Measurements from ENCODE around the gene TGFBI.

TGFBI gene

DNA sequence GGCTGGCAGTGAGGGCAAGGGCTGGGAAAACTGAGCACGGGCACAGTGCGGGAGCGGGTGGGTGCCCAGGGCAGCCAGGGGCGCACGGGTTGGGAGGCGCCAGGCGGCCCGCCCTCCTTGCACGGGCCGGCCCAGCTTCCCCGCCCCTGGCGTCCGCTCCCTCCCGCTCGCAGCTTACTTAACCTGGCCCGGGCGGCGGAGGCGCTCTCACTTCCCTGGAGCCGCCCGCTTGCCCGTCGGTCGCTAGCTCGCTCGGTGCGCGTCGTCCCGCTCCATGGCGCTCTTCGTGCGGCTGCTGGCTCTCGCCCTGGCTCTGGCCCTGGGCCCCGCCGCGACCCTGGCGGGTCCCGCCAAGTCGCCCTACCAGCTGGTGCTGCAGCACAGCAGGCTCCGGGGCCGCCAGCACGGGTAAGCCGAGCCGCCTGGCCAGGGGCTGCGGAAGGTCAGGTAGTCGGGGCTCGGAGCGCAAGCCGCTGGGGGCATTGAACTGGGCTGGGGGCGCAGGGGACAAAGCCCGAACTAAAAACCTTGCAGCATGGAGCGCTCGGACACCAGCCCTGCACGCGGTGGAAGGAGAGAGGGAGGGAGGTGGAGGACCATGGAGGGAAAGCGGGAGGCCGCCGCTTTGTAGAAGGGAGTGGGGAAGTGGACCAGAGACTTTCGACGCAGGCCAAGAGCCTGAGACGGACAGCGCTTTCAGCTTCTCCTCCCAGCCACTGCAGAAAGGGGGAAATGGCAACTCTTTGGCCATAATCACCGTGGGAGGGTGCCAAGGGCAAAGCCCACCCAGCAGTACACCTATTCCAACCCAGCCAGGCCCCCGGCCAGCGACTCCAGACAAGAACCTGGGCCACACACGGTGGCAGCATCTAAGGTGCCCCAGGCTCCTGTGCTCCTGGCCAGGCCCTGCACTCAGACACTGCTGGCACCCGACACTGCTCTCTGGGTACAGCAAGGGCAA is at the start of gene TGFBI:
TGFBI (plus strand) TSS at position 207 of the 961 bp plus-strand sequence; CDS start at position 275, 68 bp downstream.
- peak; percentile 25 for DNase-seq

DNA sequence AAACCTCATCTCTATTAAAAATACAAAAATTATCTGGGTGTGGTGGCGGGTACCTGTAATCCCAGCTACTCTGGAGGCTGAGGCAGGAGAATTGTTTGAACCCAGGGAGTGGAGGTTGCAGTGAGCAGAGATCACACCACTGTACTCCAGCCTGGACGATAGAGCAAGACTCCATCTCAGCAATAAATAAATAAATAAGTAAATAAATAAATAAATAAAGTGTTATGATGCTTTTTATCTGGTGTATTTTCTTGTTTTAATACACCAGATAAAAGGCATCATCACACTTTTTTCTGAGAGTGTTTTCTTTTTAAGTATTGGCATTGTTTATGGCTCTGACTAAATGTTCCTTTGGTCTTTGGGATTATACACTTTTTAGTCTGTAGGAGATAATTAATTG is 49.8 kb upstream of the TGFBI start:
- DNase-seq: no peak

DNA sequence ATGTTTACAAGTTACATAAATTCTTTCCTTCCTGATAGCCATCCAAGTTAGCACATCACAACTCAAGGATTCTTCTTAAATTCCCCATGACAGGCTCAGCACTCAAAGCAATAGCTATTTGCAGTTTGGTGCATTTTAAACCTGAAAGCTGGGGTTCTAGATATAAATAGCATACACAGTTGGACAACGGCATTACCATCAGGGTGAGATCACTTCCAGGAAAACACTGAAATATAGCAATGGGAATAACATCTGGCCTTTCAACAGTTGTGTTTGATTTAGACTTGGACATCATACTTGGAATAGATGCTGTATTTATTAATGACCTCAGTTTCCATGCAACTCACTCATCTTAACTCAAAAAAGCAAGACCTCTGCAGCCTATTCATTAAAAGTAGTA is 49.3 kb upstream of the TGFBI start:
- DNase-seq: no peak

DNA sequence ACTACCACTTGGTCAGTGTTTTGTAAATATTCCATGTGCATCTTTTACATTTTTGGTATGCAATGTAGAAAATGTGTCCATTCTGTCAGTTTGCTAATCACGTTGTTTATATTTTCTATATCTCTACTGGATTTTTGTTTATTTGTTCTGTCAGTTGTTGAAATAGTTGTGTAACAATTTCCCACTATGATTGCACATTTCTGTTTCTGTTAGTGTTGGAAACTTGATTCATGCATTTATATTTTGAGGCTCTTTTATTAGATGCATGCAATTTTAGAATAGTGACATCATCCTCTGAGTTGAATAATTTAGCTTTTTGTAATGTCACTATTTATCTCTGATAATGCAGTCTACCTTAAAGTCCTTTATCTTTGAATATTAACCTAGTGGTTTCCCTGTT is 48.2 kb upstream of the TGFBI start:
- no peak for DNase-seq

DNA sequence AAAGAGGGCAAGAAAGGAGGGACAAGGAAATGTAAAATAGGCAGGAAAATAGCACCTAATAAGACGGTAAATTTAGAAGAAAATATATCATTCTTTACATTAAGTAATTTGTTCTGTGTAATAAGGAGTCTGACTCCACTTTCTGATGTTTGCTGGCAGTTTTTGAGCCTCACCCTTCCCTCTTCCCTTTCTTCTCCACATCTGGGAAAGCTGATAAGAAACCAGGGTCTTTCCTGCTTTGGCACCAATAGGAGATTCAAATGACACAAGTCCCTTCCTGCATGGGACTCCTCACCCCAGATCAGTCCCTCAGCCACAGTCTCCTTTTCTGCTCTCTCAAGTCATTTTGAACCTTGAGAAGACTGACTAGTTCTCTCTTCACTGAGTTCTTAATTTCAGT is 42.8 kb upstream of the TGFBI start:
- no peak for DNase-seq

DNA sequence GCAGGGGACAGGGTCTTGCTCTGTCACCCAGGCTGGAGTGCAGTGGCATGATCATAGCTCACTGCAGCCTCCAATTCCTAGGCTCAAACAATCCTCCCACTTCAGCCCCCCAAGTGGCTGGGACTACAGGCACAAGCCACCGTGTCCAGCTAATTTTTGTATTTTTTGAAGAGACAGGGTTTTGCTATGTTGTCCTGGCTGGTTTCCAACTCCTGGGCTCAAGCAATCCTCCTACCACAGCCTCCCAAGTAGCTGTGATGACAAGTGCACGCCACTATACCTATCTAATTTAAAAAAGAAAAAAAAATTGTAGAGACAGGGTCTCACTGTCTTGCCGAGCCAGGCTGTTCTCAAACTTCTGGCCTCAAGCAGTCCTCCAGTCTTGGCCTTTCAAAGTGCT is 42.4 kb upstream of the TGFBI start:
- no peak for DNase-seq

DNA sequence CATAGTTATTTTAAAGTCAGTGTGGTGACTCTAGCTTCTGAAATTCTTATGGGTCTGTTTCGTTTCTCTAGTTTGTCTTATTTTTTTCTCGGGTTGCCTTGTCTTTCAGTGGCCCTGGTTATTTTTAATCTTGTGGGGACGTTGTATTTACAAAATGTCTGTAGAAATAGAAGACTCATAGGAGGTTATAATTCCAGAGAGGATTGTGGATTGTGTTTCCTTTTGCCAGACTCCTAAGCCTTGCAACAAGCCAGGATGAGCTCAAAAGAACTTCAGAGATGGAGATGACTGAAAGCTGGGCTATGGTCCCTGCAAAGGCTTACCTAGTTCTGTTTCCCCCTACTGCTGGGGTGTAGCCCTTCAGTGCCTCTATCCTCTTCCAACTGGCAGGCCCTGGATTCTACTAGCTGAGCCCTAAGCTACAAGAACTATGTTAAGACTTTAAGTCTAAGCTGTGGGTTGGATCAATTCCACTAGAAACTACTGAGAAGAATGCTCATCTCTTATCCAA is 41.8 kb upstream of the TGFBI start:
- DNase-seq: no peak

DNA sequence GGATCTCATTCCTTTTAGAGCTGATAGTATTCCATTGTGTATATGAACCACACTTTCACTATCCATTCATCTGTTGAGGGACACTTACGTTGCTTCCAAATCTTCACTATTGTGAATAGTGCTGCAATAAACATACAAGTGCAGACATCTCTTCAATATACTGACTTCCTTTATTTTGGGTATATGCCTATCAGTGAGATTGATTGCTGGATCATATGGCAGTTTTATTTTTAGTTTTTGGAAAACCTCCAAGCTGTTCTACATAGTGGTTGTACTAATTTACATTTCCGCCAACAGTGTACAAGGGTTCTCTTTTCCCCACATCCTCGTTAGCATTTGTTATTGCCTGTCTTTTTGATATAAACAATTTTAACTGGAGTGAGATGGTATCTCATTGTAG is 40.2 kb upstream of the TGFBI start:
- DNase-seq: no peak

DNA sequence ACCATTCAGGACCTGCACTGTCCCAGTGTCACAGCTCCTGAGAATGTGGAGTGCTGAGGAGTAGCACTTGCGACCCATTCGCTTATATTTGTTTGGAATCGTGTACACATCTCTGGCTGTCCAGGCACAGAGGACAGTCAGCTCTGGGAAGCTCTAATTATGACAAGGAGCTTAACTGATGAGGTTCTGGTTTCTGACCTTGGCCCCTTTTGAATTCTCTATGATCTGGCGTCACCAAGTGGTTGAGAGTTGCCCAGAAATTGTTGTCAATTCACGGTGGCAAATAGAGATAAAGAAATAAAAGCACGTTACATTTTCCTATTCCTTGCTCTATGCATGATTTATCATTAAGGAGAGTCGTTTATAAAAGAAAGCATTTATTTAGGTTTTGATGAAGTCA is 39.1 kb upstream of the TGFBI start:
- no peak for DNase-seq

DNA sequence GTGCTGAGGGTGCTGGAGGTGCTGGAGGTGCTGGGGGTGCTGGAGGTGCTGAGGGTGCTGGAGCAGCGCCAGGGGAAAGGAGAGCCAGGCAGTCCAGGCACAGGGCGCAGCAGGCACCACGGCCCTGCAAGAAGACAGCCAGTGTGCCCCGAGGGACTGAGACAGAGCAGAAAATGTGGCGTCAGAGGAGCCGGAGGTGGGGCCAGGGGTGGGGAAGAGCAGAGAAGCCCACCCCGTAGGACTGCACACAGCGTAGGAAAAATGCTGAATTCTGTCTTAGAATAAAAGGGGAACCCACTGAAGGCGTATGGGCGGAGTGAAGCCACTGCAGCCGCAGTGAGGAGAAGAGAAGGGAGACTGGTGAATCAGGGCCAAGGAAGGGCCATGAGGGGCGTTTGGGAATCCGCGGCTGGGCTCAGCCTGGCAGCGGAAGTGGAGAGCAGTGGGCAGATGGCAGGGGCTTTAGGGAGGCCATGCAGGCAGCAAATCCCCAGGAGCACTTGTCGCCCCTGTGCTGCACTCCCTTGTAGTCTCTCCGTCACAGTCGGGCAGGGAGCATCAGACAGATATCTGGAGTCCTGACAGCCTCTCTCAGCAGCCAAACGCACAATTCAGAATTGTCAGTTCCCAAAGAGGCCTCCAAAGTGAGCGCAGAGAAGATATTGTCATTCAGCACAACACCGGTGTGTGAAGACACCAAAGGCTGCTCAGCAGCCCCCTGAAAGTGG is 38.1 kb upstream of the TGFBI start:
- no peak for DNase-seq

DNA sequence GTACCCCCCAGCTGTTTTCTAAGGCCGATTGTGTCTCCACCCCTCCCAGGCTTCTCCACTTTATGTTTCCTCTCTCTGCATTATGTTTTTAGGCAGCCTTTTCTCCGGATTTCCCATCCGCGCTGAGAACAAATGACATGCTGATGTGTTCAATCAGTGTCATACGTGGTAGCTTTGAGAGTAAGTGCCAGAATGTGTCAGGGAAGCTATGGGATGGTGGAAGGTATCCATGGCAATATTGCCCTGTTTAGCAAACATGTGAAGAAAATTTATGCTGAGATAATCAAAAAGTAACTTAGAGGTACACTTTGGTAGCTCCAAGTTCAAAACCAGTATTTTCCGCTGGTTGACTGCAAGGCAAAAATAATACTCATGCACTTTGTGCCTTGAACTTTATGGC is 37.4 kb upstream of the TGFBI start:
- DNase-seq: no peak

DNA sequence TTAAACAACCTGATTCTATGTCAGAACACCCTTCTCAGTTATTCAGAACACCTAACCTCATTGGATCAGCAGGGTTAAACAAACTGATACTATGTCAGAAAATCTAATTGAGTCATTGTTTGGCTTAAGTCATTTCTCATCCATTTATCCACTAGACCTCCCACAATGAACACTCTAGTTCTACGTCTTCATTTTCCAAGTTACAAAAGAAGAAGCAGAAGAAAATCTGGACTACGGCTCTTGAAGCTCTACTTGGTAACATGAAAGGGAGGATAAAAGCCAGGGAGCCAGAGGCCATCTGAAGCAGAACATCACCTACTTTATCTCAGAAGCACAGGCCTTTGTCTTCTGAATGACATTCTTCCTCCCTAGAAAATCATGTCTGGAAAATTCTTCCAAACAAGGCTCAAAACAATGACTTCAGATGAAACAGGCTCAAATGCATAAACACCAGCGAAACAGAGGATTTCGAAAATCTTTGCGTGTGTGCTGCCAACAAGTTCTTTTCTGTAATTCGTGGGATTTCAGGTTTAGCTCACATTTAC is 35.4 kb upstream of the TGFBI start:
- DNase-seq: no peak

DNA sequence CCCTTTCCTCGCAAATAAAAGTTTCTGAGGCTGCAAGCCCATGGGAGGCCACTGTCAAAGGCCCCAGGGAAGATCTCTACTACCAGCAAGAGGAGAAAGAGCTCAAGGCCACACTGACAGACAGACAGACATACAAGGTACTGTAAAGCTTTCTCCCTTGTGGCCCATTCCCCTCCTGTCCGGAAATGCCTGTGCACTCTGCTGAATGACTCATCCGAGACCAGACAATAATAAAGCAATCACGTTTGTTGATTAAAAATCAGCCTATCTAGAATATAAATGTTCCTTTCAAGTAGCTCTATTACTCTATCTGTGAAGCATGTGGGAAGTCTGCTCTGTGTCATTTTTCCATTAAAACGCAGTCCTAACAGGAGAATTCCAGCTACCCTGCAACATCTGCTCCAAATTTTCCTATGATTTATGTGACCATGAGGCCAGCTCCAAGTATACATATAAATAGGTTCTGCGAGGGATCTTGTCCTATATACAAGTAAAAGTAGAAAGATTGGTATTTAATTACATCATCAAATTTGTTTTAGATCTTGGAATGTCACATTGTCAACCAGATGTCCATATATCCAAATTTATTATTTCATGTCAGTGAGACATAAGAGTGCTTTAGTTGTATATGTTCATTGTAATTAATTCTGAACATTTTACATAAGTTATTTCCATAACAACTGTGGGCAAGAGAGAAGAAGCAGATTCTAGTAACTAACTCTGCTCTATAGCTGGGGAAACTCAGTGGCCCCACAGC is 34.7 kb upstream of the TGFBI start:
- DNase-seq: no peak

DNA sequence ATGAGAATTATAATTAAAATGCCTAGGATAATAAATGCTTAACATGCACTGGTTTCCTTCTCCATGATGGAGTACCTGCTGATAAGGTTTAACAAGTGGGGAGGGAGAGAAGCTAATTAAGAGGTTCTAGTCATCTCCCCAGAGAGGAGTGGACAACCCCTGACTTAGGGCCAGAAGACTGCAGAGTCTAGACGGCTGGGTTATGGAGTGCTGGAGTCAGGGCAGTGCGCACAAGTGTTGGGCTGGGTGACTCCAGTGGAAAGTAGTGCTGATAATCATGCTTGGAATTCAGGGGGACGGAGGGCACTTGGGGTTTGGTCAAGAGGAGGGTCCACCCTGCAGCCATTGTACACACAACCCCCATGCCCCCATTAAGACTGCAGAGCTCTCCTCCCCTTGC is 32.8 kb upstream of the TGFBI start:
- DNase-seq: no peak

DNA sequence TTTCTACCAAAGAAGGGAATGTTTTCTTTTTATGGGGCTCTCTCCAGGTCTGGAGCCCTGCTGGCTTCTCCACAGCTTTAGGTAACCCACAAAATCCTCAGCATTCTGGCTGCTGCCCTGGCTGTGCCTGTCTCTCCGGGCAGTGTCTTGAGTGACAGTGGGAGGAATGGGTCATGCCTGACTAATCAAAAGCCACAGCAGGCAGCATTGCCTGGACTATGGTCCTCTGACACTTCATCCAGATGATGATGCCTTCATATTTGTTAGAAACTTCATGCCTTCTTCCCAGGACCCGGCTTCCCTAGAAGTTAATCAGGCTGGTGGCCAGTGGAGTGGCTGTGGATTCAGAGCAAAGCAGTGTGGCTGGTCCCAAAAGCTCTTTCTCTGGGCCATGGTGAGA is 32.2 kb upstream of the TGFBI start:
- no peak for DNase-seq

DNA sequence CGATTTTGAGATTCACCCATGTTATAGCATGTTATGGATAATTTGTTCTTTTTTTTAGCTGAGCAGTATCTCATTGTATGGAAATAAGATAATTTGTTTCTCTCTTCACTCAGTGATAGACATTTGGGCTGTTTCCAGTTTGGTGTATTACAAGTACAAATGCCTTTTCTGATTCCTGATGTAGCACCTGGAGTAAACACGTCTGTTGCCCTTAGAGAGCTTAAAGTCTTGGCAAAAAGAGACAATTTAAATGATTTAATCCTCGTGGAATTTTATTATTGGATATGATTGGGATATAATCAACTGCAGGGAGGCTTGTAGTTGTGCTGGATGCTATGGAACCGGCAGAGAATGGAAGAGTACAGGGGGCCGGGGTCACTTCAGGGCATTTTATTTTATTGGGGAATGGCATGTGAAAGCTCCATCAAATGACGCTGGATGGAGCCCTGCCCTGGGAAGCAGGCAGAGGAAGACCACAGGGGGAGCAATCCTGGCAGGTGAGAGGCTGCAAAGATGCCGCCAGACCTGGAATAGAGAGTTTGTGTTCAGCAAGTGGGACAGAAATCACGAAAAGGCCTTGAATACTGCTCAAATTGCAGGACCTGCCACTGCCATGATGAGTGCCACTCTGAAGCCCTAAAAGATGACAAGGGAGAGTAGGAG is 31.0 kb upstream of the TGFBI start:
- DNase-seq: no peak

DNA sequence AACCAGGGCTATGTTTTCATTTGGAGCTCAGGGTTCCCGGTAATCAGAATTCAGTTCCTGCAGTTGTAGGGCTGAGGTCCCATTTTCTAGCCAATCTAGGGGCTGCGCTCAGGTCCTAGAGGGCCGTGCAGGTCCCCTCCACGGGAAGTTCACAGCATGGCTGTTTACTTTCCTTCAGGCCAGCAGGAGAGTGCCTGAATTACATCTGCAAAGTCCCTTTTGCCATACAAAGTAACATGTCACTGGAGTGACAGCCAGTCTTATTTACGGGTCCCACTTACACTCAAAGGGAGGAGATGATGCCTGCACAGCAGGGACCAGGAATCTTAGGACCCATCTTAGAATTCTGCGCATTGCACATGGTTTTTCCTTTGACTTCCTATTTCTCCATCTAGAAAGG is 29.9 kb upstream of the TGFBI start:
- no peak for DNase-seq

DNA sequence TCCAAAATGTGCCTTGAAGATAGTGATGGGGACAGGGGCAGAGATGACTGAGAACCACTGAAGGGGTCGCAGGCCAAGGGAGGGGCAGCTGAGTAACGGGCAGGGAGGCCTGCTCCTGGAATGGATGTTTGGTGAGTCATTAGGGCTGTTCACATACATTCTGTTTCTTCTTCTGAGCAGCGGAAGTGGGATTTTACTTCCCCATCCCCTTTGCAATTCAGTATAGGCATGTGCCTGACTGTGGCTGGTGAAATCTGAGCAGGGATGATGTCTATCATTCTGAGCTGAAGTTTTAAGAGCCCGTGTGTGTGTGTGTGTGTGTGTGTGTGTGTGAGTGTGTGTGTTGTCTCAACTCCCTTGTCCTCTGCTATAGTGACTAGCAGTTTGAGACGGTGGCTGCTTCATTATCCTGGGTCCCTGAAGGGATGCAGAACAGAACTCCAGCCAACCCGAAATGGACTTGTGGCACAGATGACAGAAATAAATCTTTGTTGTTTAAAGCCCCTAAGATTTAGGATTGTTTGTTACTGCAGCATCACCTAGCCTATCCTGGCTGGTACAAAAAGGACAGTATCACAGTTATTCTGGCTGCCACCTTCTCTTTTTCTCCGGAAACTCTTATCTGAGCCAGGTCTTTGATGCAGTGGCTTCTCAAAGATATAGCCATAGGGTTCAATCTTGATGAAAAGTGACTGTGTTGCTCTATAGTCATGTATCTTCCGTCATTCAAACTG is 29.2 kb upstream of the TGFBI start:
- DNase-seq: no peak

DNA sequence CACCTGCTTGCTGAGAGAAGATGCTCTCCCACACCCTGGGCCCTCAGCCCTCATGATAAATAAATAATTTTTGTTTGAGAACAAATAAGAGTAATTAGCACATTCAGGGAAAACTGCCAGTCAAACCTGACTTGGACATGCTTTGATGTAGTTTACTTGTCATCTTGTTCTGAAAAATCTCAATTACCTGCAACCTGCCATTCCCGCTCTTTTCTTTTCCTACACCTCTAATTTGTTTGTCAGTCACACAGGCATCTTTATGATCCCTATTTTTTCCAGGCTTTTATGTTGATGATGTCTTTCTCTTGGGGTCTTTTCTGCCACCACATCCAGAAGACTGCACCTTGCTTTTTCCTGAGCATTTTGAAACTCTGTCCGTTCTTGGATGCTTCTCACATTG is 28.6 kb upstream of the TGFBI start:
- no peak for DNase-seq

DNA sequence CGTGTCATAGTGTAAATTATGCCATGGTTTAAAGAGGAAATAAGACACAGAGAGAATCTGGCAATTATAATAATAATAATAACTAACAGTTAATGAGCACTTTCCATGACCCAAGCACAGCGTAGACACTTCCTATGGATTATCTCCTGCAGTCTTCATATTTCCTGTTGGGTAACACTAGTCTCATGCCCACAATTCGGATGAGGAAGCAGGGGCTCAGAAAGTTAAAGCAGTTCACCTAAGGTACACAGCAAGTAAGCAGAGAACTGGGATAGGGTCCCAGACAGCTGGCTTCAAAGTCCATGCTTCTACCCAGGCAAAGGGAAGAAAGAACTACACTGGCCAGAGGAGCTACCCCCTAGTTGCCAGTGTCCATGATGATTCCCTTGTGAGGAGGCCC is 27.9 kb upstream of the TGFBI start:
- no peak for DNase-seq

DNA sequence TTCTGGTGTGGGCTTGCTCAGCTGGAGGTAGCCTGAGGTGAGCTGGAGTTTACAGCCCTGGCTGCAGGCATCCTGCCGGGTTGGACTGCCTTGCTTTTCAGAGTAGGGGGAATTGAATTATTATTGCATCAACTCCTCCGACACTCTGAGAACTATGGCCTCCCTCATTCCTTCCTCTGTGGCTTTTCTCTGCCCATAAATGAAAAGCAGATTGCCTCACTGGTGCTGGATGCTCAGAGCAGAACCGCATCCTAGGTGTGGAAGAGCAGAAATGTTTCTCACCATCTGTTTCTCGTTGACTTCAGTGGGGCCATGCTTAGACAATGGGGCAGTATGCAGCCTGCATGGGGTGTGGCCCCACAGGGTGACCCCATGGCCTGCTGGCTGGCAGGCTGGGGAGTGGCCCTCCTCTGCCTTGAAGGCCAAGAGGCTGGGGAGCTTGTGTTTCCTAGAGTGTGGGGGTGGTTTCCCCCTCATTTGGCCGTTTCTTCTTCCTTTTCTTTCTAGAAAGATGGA is 27.3 kb upstream of the TGFBI start:
- DNase-seq: no peak
